NB4 (cell line): ENCODE results near the gene MKX.

Source experiments
- MYC ChIP-seq: IDR thresholded peaks from 2 replicates; pipeline ENCODE4 v1.6.1; 2011; ENCODE audit warnings: low read depth, low read length
- POLR2A ChIP-seq: IDR thresholded peaks from 2 replicates; pipeline ENCODE4 v1.6.1; 2011; ENCODE audit warnings: mild to moderate bottlenecking; ENCODE audit not compliant: insufficient read length; ENCODE audit errors: extremely low read depth
- TF ChIP-seq, protein P1 (sequence below): IDR thresholded peaks from one replicate; pipeline ENCODE4 v1.5.1; 2012; ENCODE audit warnings: low read depth, low read length
- TF ChIP-seq, protein P2 (sequence below): IDR thresholded peaks from 2 replicates; pipeline ENCODE4 v1.6.1; 2011; ENCODE audit warnings: low read depth, low read length

DNA sequence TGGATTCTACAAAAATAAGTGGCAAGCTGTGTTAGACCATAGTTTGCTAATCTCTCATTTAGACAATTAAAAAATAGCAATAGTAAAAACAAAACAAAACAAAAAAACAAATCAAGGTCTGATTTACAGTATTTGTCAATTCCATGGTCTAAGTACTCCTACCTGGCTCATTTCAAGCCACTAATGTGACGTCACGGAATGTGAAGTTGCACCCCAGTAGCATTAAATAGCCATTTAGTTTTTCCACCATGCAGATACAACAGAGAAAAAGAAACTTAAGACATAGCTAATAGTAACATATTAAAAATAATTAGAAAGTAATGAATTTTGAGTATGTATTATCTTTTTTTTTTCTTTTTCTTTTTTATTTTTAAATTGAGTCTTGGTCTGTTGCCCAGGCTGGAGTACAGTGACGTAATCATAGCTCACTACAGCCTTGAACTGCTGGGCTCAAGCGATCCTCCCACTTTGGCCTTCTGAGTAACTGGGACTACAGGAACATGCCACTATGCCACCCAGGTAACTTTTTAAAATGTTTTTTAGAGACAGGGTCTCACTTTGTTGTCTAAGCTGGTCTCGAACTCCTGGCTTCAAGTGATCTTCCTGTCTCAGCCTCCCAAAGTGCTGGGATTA is 101.2 kb downstream of the MKX start:
- TF ChIP-seq, protein P1, sequence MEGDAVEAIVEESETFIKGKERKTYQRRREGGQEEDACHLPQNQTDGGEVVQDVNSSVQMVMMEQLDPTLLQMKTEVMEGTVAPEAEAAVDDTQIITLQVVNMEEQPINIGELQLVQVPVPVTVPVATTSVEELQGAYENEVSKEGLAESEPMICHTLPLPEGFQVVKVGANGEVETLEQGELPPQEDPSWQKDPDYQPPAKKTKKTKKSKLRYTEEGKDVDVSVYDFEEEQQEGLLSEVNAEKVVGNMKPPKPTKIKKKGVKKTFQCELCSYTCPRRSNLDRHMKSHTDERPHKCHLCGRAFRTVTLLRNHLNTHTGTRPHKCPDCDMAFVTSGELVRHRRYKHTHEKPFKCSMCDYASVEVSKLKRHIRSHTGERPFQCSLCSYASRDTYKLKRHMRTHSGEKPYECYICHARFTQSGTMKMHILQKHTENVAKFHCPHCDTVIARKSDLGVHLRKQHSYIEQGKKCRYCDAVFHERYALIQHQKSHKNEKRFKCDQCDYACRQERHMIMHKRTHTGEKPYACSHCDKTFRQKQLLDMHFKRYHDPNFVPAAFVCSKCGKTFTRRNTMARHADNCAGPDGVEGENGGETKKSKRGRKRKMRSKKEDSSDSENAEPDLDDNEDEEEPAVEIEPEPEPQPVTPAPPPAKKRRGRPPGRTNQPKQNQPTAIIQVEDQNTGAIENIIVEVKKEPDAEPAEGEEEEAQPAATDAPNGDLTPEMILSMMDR: no peak
- TF ChIP-seq MYC: no peak
- no peak for TF ChIP-seq POLR2A
- TF ChIP-seq, protein P2, sequence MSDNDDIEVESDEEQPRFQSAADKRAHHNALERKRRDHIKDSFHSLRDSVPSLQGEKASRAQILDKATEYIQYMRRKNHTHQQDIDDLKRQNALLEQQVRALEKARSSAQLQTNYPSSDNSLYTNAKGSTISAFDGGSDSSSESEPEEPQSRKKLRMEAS: no peak
